ENCODE results near the gene ENPP6. TPM values are rescaled to one million over a fixed set of nuclear protein-coding genes. Genes with fewer than 3 reads are reported as not detected.

ENPP6 gene
- total and polyA plus RNA-seq, 2 donors (not counting 1 experiment from before 2014, with no cell fraction given): 0.01 TPM; not detected in 1

GRCh38 chr4:184191267-184191666, 26.4 kb downstream of the ENPP6 start:
- DNase-seq (no peak), ATAC-seq (ENCODE audit: low read depth) (no peak)
- Histone ChIP-seq H2AFZ (ENCODE audit: insufficient read depth, low read depth, low read length, poor library complexity, severe bottlenecking) (no peak overlapping the region), H3K27ac (ENCODE audit: low read length in 2 of 2) (no peak overlapping the region), H3K9ac (ENCODE audit: low read length) (no peak overlapping the region), H3K4me3 (ENCODE audit: control extremely low read depth in 1 of 5, extremely low read depth in 1 of 5, insufficient read depth in 1 of 5, low read depth in 2 of 5, low read length in 4 of 5) (no peak overlapping the region), H4K20me1 (ENCODE audit: control insufficient read depth, insufficient read depth, low read length, poor library complexity, severe bottlenecking) (no peaks in the 10 kb centered on the region), H3K4me2 (replicated peaks; ENCODE audit: low read depth, low read length, poor library complexity, severe bottlenecking) (no peak overlapping the region), H3K27me3 (replicated peaks in 1 of 4; ENCODE audit: control extremely low read depth in 1 of 4, control insufficient read depth in 3 of 4, insufficient read depth in 4 of 4, low read length in 3 of 4) (peaks cover 0 to 3% (median 0%) of the 10 kb centered on the region in 4 experiments), H3K79me2 (ENCODE audit: control insufficient read depth, insufficient read depth, low read length) (no peaks in the 10 kb centered on the region), H3K9me3 (ENCODE audit: control extremely low read depth in 1 of 3, control insufficient read depth in 2 of 3, insufficient read depth in 1 of 3, low read length in 2 of 3) (no peaks in the 10 kb centered on the region), H3K36me3 (replicated peaks in 1 of 2; ENCODE audit: control extremely low read depth in 1 of 2, control insufficient read depth in 1 of 2, extremely low read depth in 1 of 2, insufficient read depth in 2 of 2, low read length in 1 of 2) (no peaks in the 10 kb centered on the region), H3K4me1 (ENCODE audit: control insufficient read depth in 2 of 2, insufficient read depth in 2 of 2, low read length in 2 of 2) (no peaks in the 10 kb centered on the region)
- ChIA-PET POLR2A (no interaction called here), CTCF (no interaction called here)
- TF ChIP-seq EZH2 (IDR thresholded peaks at IDR 0.05; ENCODE audit: borderline replicate concordance, insufficient read depth, low read depth, low read length, poor library complexity, severe bottlenecking): no peak
- TF ChIP-seq CTCF (IDR thresholded peaks at IDR 0.05): no peak
- Mint-ChIP-seq H3K9me3 (ENCODE audit: insufficient read depth) (no peaks in the 10 kb centered on the region), H3K27ac (no peak overlapping the region), H3K27me3 (peaks cover 10% of the 10 kb centered on the region), H3K4me1 (no peaks in the 10 kb centered on the region), H3K4me3 (no peak overlapping the region)
- WGBS (ENCODE audit: insufficient coverage): 100% methylated on average over 6 of the region's 6 CpGs
- intact Hi-C loops (cut with micrococcal nuclease): no loop called here

DNA sequence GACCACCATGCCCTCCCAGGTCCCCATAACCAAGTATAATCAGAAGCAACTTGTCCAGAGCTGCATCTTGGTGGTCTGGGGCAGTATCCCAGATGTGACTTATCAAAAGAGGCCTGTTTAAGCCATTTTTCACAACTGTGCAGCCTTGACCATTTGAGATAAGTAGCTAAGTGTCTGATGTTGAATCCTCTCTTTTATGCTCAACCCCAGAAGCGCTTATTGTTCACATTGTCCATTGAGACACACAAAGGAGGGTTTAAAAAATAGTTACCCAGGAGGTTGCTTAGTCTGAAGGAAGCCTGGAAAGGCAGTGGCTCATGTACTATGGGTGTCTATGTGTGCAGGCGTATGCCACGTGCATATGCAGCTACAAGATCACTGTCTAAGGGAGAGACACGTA, 27.0 kb downstream of the ENPP6 start:
- WGBS (ENCODE audit: insufficient coverage): 91% methylated on average over 4 of the region's 4 CpGs
- H4K20me1 ChIP-seq (ENCODE audit: control insufficient read depth, insufficient read depth, low read length, poor library complexity, severe bottlenecking): no peaks in the 10 kb centered on the region
- intact Hi-C loops (cut with micrococcal nuclease): no loop called here
- Mint-ChIP-seq H3K4me1 (no peaks in the 10 kb centered on the region), H3K27me3 (peaks cover 8% of the 10 kb centered on the region), H3K27ac (no peak overlapping the region), H3K9me3 (ENCODE audit: insufficient read depth) (no peaks in the 10 kb centered on the region), H3K4me3 (no peak overlapping the region)
- ATAC-seq (ENCODE audit: low read depth) (no peak), DNase-seq (no peak)
- no peak overlapping the region for H2AFZ ChIP-seq (ENCODE audit: insufficient read depth, low read depth, low read length, poor library complexity, severe bottlenecking)
- H3K9ac ChIP-seq (ENCODE audit: low read length): no peak overlapping the region
- H3K4me1 ChIP-seq (ENCODE audit: control insufficient read depth in 2 of 2, insufficient read depth in 2 of 2, low read length in 2 of 2): no peaks in the 10 kb centered on the region
- POLR2A ChIA-PET: no interaction called here
- no peaks in the 10 kb centered on the region for H3K9me3 ChIP-seq (ENCODE audit: control extremely low read depth in 1 of 3, control insufficient read depth in 2 of 3, insufficient read depth in 1 of 3, low read length in 2 of 3)
- H3K27ac ChIP-seq (ENCODE audit: low read length in 2 of 2): no peak overlapping the region
- H3K36me3 ChIP-seq (replicated peaks in 1 of 2; ENCODE audit: control extremely low read depth in 1 of 2, control insufficient read depth in 1 of 2, extremely low read depth in 1 of 2, insufficient read depth in 2 of 2, low read length in 1 of 2): no peaks in the 10 kb centered on the region
- CTCF ChIA-PET: no interaction called here
- H3K27me3 ChIP-seq (replicated peaks in 1 of 4; ENCODE audit: control extremely low read depth in 1 of 4, control insufficient read depth in 3 of 4, insufficient read depth in 4 of 4, low read length in 3 of 4): peaks cover 0 to 3% (median 0%) of the 10 kb centered on the region in 4 experiments
- no peaks in the 10 kb centered on the region for H3K79me2 ChIP-seq (ENCODE audit: control insufficient read depth, insufficient read depth, low read length)
- H3K4me2 ChIP-seq (replicated peaks; ENCODE audit: low read depth, low read length, poor library complexity, severe bottlenecking): no peak overlapping the region
- no peak for TF ChIP-seq EZH2 (IDR thresholded peaks at IDR 0.05; ENCODE audit: borderline replicate concordance, insufficient read depth, low read depth, low read length, poor library complexity, severe bottlenecking)
- no peak for TF ChIP-seq CTCF (IDR thresholded peaks at IDR 0.05)
- no peak overlapping the region for H3K4me3 ChIP-seq (ENCODE audit: control extremely low read depth in 1 of 5, extremely low read depth in 1 of 5, insufficient read depth in 1 of 5, low read depth in 2 of 5, low read length in 4 of 5)
